Measurements from ENCODE around the gene ELF4.

The ELF4 gene

DNA sequence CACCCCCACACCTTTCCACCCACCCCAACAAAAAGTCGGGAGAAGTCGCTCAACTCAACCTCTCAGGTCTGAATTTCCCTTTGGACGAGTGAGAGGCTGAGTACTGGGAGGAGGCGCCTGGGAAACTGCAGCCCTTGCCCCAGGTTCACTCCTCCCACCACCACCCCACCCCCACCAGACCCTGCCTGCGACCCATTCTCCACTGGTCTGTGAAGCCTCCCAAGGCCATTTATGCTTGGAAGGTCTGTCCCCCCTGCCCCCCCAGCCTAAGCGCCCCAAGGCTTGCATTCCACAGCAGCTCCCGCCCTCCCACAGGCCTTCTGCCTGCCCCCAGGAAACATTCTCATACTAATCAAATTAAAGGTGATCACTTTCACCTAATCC, 27.2 kb downstream of the ELF4 start:
- DNase-seq, result no peak

DNA sequence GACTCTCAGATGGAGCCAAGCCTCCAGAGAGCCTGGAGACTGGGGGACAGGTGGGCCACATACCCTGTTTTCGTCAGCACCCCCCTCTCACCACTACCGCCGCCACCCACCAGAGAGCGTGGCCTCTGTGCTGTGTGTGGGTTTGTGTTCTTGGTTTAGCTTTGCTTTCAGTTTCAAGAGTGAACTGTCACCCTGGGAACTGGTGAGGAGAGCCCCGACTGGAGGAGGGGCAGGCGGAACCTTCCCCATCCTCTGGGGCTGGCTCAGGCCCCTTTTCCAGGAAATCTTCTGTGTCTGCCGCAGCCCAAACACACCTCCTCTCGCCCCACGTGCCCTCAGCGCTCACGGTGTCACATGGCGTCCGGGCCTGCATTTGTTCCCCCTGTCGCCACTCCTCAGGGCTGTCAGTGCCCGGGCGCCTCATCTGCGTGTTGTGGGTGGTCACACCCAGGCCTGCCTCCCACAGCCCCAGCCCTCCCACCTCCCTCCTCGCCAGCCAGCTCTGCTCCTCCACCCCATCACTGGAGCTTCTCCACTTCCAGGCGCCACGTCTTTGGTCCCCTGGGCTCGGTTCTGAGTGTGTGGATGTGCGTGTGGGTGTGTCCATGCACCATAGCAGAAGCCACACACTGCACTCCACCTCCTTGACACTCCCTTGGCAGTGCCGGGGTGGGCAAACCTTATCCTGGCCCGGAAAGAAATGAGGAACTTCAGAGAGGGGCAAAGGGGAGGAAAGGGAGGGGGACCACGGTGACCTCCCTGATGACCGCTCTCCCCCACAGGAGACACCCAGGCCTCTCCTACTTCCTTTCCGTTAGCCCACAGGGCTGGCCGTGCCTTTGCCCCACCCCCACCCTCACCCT, 27.8 kb downstream of the ELF4 start:
- DNase-seq, result no peak

DNA sequence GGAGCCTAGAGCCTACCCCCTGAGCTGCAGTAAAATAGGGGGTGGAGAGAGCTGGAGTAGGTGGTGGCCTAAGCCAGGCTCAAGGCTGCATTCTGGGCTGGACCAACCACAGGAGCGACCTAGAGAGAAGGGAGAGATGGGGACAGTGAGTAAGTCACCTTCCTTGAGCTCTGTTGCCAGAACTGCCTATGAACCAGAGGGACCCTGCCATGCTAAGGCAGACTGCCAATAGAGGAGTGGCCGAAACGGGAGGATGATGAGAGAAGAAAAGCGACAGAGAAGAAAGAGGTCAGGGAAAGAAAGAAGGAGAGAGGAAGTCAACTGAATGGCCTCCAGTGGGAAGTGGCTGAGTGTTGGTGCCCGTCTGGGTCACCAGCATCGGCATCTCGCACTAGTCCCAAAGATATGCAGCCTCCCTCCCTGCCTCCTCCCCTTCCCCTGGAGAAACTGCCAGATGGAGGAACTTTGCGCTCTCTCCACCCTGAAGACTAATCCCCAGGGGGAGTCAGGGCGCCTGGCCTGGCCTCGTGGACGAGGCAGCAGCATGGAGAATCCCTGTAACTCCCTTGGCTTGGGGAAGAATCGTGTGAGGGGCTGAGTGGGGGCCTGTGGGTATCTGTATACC, 28.8 kb downstream of the ELF4 start:
- no peak for DNase-seq

DNA sequence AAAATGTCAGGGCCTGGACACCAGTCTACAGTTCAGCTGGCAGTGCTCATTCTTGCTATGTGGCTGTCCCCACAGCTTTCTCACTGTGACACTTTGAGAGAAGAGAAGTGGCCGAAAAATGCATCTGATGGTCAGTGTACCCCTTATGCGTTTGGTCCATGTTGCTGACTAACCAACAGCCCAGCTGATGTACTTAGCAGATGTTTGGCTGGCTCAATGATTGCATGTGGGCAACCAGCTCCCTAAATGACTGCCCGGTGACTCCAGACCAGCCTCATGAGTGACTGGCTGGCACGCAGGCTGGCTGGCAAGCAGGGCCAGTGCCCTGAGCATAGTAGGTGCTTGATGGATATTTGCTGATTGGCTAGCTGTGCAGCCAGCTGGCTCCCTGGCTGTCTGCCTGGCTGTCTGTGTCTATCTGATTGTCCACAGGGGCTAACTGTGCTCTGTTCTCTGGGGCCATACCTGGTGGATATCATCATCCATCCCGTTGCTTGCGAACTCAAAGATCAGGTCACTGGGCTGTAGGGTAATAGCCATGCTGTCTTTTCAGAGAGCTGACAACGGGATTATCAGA, 29.4 kb downstream of the ELF4 start:
- no peak for DNase-seq

DNA sequence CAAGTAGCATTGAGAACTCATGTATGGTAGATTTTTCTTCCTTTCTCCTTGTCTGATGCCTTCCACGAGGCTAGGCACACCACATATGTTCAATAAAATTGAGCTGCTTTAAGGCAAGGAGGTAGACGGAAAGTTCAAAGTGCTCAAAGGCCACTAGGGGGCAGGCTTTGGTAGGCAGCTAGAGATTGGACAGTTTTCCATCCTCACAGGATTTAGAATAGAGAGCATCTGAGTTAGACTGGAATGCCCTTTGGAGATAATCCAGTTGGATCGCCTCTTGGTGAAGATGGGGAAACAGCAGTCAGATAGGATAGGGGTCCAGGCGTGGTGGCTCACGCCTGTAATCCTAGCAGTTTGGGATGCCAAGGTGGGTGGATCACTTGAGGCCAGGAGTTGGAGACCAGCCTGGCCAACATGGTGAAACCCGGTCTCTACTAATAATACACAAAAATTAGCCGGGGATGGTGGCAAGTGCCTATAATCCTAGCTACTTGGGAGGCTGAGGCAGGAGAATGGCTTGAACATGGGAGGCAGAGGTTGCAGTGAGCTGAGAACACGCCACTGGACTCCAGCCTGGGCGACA, 30.4 kb downstream of the ELF4 start:
- DNase-seq, result no peak

DNA sequence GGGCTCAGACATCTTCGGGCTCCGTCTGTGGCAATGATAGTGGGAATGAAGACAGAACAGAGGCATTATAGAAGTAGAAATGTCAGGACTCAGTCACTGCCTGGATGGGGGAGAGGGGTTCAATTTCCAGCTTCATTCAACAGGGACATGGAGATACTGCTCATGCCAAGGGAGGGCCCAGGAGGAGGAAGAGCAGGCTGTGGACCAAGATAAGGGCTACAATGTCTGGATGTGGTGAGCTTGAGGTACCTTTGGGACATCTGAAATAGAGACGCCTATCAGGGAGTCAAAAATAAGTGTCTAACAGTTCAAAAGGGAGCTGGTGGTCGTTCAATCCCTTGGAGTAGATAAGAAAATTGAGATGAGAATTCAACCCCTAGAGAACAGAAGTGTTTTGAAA, 34.5 kb downstream of the ELF4 start:
- DNase-seq, result no peak

DNA sequence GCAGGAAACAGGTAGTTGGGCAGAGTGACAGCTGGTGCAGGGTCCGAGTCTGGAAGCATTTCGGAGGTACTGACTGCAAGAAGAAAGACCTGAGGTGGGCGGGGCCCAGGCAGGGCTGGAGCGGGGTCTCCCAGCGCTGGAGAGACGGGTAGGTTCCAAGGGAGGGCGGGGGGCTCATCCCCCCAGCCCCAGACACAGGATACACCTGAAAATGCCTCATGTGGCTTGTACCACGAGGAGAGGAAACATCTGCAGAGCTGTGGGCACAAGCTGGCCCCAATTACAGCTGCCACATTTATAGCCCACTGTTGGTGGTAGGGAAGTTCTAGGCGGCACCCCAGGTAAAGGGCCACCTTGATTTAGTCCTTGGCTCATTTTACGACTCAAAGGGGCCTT, 38.0 kb downstream of the ELF4 start:
- no peak for DNase-seq

DNA sequence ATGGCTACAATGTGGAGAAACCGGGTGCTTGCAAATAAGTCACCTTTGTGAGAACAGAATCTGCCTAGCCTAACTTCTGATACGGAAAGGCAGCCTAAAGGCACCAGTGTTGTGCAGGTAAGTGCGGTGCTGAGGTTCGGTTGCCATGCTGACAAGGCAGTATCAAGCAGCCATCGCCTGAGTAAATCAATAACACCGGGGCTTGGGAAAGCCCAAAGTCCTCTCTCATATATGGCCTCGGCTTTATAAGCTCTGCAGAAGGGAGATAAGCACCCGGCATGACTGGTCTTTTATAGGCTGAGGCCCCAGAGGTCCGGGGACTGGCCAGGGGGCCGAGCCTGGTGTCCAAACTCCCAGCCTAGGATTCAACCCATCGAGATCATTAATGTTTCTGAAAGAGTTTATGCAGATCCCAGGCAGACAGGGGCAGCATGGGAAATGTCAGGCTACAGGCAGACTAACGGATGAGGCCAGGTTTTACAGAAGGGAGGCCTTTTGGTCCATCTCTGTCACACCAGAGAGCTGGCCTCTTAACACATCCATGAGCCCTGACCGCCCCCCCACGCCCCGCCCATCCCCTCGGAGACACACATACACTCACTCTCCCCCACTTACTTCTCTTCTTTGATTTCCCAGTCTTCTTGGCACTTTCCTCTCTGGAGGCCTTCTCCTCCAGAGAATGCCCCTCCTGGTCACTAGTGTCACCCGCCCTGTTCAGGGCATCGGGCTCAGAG, 38.5 kb downstream of the ELF4 start:
- no peak for DNase-seq

DNA sequence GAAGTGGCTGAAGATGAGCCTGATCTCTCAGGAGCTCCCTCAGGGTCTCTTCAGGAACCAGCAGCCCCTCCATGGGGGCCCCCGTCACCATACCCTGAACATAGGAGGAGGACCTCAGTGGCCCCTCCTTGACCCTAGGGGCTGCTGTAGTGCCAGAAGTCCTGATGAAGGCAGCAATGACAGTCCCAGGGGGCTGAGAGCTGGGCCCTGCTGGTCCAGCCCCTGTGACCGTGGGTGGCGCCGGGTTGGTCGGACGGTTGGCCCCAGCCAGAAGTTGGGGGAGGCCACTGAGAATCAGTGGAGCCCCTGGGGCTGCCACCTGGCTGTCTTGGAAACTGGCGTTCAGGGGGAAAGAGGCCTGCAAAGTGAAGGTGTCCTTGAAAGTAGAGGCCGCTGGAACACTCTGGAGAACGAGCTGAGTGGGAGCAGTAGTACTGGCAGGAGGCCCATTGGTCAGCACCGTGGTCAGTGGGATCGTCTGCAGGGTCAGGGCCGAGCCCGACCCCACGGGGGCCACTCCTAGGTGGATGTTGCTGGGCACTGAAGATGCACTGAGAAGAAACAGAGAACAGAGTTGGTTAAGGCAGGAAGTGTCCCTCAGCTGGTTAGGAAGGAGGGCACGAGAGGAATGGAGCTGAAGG, 43.2 kb downstream of the ELF4 start:
- no peak for DNase-seq

DNA sequence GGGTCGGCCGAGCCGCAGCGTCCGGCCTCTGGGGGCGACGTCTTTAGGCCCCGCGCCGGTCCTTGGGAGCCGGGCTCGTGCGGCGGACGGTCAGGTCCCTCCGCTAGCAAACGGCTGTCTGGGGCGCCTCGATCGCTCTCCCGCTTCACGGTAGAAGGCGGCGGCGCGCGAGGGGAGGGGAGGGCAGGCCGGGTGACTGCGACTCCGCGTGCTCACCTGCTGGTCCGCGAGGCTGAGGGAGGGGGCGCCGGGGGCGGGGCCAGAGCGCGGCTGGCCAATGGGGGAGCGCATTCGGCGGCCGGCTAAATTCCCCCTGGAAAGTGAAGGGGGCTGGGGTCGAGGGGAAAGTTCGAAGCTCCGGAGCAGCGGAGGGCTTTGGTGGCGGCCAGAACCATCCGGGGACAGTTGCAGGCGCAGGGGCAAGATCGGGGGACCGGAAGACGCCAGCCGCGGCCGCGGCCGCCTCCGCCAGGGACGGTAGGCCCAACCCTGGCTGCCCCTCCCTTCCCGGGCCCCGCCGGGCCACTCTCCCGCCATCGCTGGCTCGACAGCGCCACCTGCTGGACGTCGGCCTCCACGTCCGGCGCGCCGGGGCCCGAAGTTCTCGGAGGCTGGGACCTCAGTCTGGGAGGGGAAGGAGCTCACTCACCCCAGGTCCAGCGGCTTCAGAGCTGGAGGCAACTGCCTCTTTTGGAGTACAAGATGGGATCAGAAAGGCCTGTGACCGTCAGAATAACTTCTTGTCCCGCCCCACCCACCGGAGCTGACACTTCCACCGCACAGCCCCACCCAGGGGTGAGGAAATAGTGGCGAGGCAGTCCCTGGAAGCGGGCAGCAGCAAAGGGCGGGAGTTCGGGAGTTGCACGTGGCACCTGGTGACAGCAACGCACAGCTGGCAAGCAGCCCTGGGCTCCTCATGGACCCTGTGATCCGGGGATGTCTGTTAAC, 49.9 kb downstream of the ELF4 start:
- peak; percentile 10 for DNase-seq

DNA sequence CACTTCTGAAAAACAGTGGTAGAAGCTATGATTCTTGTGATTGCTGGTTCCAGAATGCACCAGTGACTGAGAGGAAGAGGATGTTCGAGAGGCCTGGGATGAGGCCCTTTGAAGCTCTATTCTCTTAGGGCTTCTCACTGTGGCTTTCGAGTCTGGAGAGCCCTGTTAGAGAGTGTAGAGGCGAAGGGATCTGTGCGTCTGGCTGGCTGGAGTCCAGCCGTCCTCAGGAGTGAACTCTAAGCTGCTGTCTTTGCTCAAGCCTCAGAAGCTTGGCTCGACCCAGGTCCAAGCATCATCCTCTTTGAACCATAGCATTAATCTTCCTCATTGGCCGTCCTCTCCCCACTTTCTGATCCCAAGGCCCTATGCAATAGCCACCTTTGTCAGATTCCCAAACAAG, 51.6 kb downstream of the ELF4 start:
- no peak for DNase-seq

DNA sequence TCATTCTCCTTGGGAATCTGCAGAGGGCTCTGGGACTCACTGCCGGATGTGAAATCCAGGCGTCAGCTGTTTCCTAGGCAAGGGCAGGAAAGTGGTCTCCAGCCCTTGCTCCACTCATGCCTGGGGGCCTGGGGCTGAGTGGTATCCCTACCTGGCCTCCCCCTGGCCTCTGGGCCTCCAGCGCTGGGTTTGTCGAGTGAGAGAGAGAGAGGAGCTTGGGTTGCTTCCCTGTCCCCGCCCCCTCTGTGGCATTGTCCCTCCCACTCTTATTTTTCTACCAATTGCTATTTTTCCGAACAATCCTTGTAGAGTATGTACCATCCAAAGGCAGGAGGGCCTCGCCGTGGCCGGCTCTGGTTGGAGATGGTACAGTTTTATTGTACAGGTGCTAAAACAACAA, 53.1 kb downstream of the ELF4 start:
- no peak for DNase-seq

DNA sequence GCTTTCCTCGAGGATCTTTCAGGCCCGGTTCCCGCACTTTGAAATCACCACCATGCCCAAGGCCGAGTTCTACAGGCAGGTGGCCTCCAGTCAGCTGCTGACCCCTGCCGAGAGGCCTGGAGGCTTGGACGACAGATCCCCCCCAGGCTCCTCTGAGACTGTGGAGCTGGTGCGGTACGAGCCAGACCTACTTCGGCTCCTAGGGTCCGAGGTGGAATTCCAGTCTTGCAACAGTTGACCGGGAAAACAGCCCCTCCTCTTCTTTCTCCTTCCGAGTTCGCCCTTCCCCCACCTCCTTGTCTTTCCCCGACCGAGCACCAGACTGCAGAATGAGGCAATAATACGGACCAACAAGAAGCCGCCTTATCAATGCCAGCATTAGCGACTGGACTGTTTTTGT, 54.4 kb downstream of the ELF4 start:
- DNase-seq, result no peak

DNA sequence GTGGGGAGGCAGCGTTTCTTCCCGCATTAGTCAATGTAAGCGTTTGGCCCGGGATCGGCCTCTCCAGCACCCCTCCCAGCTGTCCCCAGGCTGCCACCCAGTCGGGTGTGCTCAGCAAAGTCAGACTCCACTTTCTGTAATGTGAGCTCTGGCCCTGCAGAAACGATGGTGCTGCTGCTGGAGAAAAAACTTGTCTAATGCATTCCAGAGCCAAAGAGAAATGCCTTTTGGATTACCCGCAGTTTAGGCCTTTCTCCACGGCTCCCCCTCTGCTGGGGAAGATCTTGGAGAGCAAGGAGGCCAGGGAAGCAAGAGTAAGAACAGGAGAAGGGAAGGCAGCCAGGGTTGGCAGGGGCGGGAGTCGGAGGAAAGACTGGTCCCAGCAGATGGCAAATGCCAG, 55.2 kb downstream of the ELF4 start:
- no peak for DNase-seq

DNA sequence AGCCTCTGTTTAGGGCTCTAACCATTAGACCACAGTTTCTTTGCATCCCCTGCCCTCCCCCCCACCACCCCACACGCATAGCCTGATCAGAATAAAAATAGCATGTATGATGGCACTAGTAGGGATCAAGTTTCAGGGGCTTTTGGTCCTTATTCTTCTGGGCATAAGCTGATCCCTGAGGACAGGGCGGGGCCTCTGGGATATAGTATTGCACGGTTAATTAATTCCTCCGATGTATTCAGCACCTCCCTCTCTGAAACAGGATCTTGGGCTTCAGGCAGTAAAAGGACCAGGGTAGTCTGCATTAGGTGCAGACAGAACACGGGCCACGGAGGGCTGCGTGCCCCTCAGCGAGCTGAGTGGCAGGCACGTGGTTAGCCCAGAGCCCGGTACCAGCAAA, 57.1 kb downstream of the ELF4 start:
- no peak for DNase-seq

DNA sequence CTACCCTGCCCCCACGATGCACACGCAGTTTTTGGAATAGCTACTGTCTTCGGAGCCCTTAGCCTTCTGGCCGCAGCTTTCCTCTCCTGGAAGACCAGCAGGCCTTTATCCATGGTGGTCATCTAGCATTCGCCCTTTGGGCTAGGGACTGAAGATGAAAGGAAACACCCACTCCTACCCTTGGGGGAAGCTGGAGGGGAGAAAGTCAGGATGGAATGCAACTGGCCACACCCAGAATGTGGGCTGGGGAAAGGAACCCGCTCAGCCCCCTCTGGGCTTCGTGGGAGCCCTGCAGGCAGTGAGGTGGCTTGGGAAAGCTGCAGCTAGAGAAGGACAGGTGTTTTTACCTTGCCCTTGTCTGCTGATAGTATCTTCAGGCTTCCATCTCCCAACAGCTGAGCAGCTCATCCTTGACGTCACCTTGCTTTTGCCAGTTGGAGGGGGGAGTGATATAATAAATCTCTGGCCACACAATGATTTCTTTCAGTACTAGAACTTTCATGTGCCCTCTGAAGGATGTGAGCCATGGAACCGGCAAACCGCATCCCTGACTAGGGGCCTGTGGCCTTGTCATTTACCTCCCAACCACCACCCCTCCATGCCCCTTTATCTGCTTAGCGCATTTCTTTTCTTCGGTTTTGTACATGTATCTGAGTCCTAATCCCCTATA, 59.0 kb downstream of the ELF4 start:
- no peak for DNase-seq

DNA sequence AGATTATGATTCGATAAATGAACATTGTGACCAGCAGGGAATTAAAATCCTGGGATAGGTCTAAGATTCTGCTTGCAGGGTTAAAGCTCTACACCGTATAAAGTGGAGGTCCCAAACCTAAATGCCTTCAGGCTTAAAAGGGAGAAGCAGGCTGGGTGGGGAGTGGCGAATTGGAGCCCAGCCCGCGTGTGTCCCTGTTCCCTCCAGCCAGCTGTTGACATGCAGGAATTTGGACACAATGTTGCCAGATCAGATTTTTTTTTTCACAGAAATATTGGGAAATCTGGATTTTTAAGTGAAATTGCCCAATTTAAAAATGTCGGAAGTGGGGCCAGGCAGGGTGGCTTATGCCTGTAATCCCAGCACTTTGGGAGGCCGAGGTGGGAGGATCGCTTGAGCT, 60.5 kb downstream of the ELF4 start:
- no peak for DNase-seq

DNA sequence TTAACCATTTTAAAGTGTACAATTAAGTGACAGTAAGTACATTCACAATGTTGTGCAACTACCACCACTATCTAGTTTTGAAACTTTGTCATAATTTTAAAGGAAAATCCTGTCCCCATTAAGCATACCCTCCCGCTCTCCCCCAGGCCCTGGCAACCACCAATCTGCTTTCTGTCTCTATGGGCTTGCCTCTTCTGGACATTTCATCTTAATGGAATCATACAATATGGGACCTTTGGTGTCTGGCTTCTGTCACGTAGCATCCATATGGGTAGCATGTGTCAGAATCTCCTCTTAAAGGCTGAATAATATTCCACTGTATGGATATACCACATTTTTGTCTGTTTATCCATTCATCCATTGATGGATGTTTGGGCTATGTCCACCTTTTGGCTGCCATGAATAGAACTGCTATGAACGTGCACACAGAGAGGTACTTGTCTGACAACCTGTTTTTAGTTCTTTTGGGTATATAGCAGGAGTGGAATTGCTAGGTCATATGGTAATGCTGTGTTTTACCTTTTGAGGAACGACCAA, 61.5 kb downstream of the ELF4 start:
- DNase-seq, result no peak

DNA sequence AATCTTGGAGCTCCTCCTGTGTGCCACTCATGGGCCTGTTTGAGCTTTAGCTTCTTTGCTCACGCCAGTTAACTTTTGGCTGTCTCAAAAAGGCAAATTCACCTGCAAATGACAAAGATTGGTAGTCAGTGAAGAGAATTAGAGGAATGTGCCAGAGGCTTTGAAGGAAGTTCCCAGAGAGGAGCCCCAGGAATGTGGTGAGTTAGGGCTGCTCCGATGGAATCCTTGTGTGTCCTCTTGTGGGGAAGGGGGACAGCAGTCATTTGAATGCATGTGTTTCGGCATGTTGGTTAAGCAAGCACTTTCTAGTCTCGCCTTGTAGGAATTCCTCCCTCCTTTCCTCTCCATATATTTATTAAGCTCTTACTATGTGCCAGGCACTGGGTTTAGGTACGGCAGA, 62.9 kb downstream of the ELF4 start:
- no peak for DNase-seq

DNA sequence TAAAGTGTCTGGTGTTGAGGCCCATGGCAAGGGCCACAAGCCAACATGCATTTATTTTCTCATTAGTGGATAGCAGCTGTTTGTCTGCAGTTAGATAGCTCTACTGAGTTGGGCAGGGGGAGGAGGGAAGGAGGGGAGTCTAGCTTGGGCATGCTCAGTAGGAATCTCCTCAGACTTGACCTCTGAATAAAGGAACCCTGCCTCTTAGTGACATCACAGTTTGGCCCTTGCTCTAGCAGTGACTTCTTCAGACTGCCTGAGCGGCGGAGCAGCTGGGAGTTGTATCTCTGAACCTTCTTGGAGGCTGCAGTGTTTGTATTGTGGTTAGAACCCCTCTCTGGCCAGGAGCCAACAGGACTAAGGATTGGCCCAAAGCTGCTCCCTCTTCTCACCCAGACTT, 70.5 kb downstream of the ELF4 start:
- DNase-seq, result no peak

DNA sequence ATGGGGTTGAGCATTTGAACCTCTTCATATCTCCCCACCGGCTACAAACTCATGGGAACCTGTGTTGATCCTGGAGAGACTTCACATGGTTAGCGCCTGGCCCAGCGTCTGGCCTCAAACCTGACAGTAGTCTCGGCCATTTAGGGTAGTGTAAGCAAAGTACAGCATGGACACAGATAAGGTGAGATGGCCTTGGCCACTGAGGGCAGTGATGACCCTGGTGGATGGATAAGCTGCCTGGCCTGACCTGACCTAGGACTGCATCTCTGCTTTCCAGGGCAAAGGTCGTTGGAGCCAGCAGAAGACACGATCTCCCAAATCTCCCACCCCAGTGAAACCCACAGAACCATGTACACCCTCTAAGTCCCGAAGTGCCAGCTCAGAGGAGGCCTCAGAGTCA, 76.1 kb downstream of the ELF4 start:
- DNase-seq, result no peak

Measured in cortex of kidney (tissue), 1 donor.